GM23248 (cell line): ENCODE data around the gene NDUFS1.

ENCODE experiments used
- EZH2 ChIP-seq: fragments of 200-600 bp; sonication (generic); IDR thresholded peaks from 2 replicates; pipeline ENCODE4 v1.6.1; 2018; ENCODE audit warnings: antibody characterized with exemption, mild to moderate bottlenecking; ENCODE audit not compliant: insufficient read depth, poor library complexity, severe bottlenecking
- EZH2phosphoT487 ChIP-seq: fragments of 200-600 bp; sonication (generic); IDR thresholded peaks from 2 replicates; pipeline ENCODE4 v1.6.1; 2018; ENCODE audit warnings: antibody characterized with exemption, moderate library complexity, mild to moderate bottlenecking, low read depth; ENCODE audit not compliant: insufficient read depth

GRCh38 chr2:206198677-206199076 lies 39.4 kb upstream of the NDUFS1 start:
- TF ChIP-seq EZH2phosphoT487 (no peak), EZH2 (no peak)
